Measurements from ENCODE around the gene HDAC4. TPM values are rescaled to one million over a fixed set of nuclear protein-coding genes. Genes with fewer than 3 reads are reported as not detected.

HDAC4 gene
- total RNA-seq, 1 donor from 2014 or later = 7.8 TPM

DNA sequence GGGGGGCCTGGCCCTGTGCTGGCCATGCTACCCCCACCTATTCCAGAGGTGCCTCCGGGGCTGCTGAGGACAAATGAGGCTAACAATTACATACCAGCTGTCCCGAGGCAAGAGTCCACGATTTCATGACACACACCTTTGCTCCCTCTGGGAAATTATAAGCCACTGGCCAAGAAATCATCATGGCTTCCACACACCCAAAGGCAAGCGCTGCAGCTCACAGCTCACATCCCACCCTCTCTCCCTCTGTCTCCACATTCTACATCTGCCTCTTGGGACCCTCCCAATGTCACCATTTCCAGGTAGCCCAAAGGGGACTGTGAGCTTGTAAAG lies 134.4 kb downstream of the HDAC4 start:
- no peak overlapping the region for H3K4me3 ChIP-seq (ENCODE audit: low read depth, low read length)
- no peak for DNase-seq (ENCODE audit: low read depth)
- H3K36me3 ChIP-seq (ENCODE audit: control insufficient read depth, insufficient read depth, low read length) = no peaks in the 10 kb centered on the region
- TF ChIP-seq, protein P1, sequence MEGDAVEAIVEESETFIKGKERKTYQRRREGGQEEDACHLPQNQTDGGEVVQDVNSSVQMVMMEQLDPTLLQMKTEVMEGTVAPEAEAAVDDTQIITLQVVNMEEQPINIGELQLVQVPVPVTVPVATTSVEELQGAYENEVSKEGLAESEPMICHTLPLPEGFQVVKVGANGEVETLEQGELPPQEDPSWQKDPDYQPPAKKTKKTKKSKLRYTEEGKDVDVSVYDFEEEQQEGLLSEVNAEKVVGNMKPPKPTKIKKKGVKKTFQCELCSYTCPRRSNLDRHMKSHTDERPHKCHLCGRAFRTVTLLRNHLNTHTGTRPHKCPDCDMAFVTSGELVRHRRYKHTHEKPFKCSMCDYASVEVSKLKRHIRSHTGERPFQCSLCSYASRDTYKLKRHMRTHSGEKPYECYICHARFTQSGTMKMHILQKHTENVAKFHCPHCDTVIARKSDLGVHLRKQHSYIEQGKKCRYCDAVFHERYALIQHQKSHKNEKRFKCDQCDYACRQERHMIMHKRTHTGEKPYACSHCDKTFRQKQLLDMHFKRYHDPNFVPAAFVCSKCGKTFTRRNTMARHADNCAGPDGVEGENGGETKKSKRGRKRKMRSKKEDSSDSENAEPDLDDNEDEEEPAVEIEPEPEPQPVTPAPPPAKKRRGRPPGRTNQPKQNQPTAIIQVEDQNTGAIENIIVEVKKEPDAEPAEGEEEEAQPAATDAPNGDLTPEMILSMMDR (IDR thresholded peaks at IDR 0.05; ENCODE audit: insufficient read depth, low read length, poor library complexity, severe bottlenecking) = no peak
- no peaks in the 10 kb centered on the region for H3K27me3 ChIP-seq (ENCODE audit: control insufficient read depth, insufficient read depth, low read length)

DNA sequence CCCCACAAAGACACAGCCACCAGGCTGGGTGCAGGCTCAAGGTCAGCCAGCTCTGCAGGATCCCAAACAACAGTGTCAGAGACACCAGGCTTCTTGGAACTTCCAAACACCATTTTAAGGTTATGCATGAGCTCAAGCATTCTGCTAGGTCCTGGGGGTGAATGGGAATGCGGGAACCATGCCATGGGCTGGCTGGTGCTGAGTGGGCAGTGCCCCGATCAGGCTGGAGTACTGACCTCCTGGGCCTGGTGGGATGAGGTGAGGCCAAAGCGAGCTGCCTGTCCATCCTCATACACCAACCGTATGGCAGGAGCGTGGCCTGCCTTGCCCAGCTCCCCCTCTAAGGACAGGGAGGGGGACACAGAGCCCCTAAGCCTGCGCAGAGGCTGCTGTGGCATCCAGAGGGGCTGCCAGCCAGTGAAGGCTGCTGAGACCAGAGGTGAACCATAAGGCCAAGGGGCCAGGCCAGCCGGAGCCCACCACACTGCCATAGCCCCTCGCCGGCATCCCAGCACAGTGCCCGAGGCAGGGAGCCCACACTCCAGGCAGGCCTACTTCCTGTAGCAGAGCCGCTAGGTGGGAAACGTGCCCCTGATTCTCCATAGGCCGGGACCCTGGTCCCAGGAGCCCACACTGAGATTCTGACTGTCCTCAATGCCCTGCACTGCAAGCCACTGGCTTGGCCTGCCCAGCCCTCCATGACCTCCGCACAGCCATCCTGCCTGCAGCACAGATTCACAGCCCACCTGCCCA lies 135.0 kb downstream of the HDAC4 start:
- no peaks in the 10 kb centered on the region for H3K27me3 ChIP-seq (ENCODE audit: control insufficient read depth, insufficient read depth, low read length)
- no peak for DNase-seq (ENCODE audit: low read depth)
- TF ChIP-seq, protein P1 (IDR thresholded peaks at IDR 0.05; ENCODE audit: insufficient read depth, low read length, poor library complexity, severe bottlenecking) = no peak

DNA sequence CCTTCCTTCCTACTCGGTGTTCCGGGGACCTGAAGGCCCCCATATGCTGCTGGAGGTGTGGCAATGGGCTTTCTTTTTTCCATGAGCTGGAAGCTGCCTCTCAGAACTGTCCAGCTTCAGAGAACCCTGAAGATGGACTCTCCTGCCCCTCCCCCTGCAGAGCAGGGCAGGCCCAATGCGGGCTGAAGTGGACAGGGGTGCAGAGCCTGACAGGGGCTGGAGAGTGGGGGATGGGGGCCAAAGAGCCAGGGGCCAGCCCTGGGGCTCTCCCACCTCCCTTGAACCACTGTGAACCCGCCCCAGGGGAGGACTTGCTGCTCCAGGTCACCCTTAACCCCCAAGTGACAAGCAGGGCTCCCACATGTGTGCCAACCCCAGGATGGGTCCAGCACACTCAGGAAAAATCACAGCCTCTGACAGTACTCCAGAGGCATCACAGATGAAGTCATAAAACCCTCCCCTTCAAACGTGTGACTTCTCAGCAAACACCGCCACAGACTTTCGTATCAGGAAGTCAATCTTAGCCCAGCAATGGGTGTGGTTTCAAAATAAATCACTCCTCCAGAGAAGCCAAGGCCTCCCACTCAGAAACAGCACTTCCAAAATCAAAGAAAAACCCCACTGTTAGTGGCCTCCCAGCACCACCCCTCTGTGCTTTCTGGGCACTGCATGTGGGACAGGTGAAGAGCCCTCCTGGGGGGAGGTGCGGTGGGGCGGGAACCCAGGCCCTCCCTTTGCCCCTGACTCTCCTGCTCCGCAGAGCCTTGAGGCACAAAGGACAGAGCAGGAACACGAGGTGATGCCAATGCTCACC lies 135.8 kb downstream of the HDAC4 start:
- no peak overlapping the region for H3K4me3 ChIP-seq (ENCODE audit: low read depth, low read length)
- no peaks in the 10 kb centered on the region for H3K27me3 ChIP-seq (ENCODE audit: control insufficient read depth, insufficient read depth, low read length)
- TF ChIP-seq, protein P1 (IDR thresholded peaks at IDR 0.05; ENCODE audit: insufficient read depth, low read length, poor library complexity, severe bottlenecking) = no peak
- DNase-seq (ENCODE audit: low read depth) = no peak
- H3K36me3 ChIP-seq (ENCODE audit: control insufficient read depth, insufficient read depth, low read length) = no peaks in the 10 kb centered on the region

More for the DNA sequence above, 135.0 kb downstream of the HDAC4 start:
- H3K4me3 ChIP-seq (ENCODE audit: low read depth, low read length) = no peak overlapping the region
- no peaks in the 10 kb centered on the region for H3K36me3 ChIP-seq (ENCODE audit: control insufficient read depth, insufficient read depth, low read length)

DNA sequence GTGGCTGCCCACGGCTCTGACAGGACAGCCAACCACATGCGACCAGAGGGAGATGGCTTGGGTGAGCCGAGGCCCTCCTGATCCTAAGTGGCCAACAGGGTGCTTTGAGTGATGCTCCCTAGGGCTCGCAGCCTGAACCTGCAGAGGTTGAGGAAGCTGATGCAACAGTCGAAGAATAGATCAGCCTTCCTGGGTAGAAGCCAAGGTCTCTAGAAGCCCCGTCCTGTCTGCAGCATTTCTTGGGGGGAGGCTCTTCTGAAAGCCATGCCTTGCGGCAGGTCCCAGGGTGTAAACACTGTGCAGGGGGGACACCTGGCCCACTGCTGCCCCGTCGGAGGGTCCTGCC lies 136.4 kb downstream of the HDAC4 start:
- no peak for DNase-seq (ENCODE audit: low read depth)
- H3K27me3 ChIP-seq (ENCODE audit: control insufficient read depth, insufficient read depth, low read length) = no peaks in the 10 kb centered on the region
- TF ChIP-seq, protein P1 (IDR thresholded peaks at IDR 0.05; ENCODE audit: insufficient read depth, low read length, poor library complexity, severe bottlenecking) = no peak
- no peaks in the 10 kb centered on the region for H3K36me3 ChIP-seq (ENCODE audit: control insufficient read depth, insufficient read depth, low read length)
- no peak overlapping the region for H3K4me3 ChIP-seq (ENCODE audit: low read depth, low read length)

DNA sequence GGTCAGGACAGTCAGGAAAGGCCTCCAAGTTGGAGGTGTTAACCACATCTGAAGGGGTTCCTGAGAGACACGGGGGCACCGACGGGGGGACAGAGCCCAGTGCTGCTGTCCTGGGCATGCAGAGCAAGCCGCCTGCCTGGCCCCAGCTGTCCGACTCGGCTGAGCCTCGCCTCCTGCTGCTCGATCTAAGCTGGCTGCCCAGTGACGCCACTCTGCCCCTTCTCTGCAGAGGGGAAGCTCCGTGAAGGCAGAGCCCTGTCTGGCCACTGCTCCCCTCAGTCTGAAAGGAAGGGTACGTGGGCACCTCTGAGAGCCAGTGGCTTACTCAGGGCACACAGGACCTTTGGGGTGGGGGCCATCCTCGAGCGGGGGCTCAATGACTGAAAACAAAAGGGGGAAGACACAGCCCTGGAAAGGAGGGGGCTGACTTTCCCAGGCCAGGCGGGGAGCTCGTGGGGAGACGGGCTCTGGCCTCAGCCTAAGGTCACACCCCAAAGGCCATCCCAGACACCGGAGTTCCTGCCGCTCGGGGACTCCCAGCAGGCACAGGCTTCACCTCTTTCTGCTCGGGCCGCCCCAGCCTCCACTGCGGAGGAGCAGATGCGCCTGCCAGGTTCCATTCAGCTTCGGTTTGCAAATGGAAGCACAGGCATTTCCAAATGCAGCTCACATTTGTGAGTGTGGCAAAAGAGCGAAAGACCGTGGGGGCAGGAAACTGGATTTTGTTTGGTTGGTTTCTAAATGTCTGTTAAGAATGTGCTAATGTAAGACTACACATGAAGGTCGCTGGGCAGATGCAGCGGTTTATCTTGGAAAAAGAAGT lies 136.9 kb downstream of the HDAC4 start:
- Histone ChIP-seq H3K27me3 (ENCODE audit: control insufficient read depth, insufficient read depth, low read length) (no peaks in the 10 kb centered on the region), H3K36me3 (ENCODE audit: control insufficient read depth, insufficient read depth, low read length) (no peaks in the 10 kb centered on the region), H3K4me3 (ENCODE audit: low read depth, low read length) (no peak overlapping the region)
- TF ChIP-seq, protein P1 (IDR thresholded peaks at IDR 0.05; ENCODE audit: insufficient read depth, low read length, poor library complexity, severe bottlenecking) = no peak
- DNase-seq (ENCODE audit: low read depth) = no peak

All from kidney epithelial cell (primary cell).